ENCODE results near the gene CTSK.

Gene CTSK

GRCh38 chr1:150762552-150762951 is 45.5 kb downstream of the CTSK start:
- DNase-seq (ENCODE audit: low read depth in 2 of 2), result no peak

GRCh38 chr1:150761801-150762200 is 46.3 kb downstream of the CTSK start:
- DNase-seq (ENCODE audit: low read depth in 2 of 2), result no peak

GRCh38 chr1:150760013-150760412 is 48.0 kb downstream of the CTSK start:
- no peak for DNase-seq (ENCODE audit: low read depth in 2 of 2)

- no peak for DNase-seq (ENCODE audit: low read depth in 2 of 2)
These were observed 54.6 kb downstream of the CTSK start for GRCh38 chr1:150753416-150753815.

DNA sequence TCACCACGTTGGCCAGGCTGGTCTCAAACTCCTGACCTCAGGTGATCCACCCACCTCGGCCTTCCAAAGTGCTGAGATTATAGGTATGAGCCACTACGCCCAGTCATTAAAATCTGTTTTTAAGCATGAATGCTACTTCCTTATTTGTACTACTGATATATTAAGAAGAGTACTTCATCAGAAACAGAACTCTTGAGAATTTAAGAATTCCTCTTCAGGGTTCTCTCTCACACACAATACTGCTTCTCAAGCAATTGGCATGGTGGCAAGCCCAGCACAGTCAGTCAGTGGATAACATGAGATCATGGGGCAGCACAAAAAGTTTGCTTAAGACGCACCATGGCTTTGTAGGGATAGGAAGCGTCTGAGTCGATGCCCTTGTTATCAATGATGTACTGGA is 56.6 kb downstream of the CTSK start:
- no peak for DNase-seq (ENCODE audit: low read depth in 2 of 2)

GRCh38 chr1:150749720-150750311 is 58.2 kb downstream of the CTSK start:
- DNase-seq (ENCODE audit: low read depth in 2 of 2), result no peak

DNA sequence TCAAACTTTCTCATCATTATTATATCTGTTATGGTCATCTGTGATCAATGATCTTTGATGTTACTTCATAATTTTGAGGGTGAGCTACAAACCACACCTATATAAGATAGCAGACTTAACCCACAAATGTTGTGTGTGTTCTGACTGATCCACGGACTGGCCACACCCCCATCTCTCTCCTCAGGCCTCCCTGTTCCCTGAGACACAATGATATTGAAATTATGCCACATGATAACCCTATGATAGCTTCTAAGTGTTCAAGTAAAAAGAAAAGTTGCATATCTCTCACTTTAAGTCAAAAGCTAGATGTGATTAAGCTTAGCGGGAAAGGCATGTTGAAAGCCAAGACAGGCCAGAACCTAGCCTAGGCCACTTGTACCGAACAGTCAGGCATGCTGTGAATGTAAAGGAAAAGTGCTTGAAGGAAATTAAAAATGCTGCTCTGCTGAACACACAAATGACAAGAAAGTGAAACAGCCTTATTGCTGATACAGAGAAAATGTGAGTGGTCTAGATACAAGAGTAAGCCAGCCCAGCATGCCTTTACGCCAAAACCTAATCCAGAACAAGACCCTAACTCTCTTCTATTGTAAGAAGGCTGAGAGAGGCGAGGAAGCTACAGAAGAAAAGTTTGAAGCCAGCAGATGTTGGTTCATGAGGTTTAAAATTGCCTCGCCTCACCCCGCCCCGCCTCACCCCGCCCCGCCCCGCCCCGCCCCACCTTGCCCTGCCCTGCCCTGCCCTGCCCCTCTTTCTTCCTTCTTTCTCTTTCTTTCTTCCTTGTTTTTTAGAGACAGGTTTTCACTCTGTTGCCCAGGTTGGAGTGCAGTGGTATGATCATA is 59.0 kb downstream of the CTSK start:
- DNase-seq (ENCODE audit: low read depth in 2 of 2), result no peak
